Skeletal muscle satellite cell (primary cell): ENCODE results near the gene UNC13D.
A peak's percentile ranks its signal among the peaks of the same experiment; 100 is the strongest.

Experiments
- H3K27me3 ChIP-seq: 2 replicates; pipeline ENCODE4 v1.7.0; 2013; ENCODE audit warnings: low read length; ENCODE audit not compliant: control insufficient read depth, insufficient read depth
- H3K36me3 ChIP-seq: 2 replicates; pipeline ENCODE4 v1.7.0; 2013; ENCODE audit warnings: mild to moderate bottlenecking, control low read depth, low read length; ENCODE audit not compliant: insufficient read depth
- H3K4me1 ChIP-seq: 2 replicates; pipeline ENCODE4 v1.7.0; 2013; ENCODE audit warnings: low read length; ENCODE audit not compliant: control insufficient read depth, insufficient read depth
- H3K4me2 ChIP-seq: 2 replicates; pipeline ENCODE4 v1.7.0; 2013; ENCODE audit warnings: mild to moderate bottlenecking, low read length
- H3K4me3 ChIP-seq: 2 replicates; pipeline ENCODE4 v1.7.0; 2013; ENCODE audit warnings: low read length
- H3K9ac ChIP-seq: 2 replicates; pipeline ENCODE4 v1.7.0; 2013; ENCODE audit warnings: mild to moderate bottlenecking, low read depth, low read length, moderate library complexity
- H3K9me3 ChIP-seq: replicated peaks from 2 replicates; pipeline ENCODE4 v1.7.0; 2013; ENCODE audit warnings: mild to moderate bottlenecking, control low read depth, low read length

UNC13D gene

DNA sequence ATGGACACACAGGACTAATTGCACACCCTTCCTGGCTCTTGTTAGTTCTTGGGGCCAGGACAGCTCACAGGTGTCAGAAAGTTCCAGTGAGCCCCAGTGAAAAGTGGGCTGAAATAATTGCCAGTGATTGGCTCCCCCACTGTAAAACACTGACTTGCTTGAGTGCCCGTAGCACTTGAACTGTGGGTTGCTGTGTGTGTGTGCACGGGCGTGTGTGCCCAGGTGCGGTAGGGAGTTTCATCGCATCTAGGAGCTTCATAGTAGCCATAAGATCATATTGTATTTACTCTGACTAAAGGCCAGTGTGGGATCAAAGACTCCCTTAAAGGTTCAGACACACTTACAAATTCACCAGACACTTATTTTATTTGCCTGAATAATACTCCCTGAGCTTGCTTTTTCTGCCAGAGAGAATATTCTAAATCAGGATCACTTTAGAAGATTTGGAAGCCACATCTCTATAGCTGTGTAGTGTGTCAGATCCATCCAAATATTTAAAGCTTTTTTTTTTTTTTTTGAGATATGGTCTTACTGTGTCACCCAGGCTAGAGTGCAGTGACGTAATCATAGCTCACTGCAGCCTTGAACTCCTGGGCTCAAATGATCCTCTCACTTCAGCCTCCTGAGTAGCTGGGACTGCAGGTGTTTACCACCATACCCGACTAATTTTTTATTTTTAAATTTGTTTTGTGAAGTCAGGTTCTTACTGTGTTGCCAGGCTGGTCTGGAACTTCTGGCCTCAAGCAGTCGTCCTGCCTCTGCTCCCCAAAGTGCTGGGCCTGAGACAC lies 48.2 kb downstream of the UNC13D start:
- no peaks in the 10 kb centered on the region for H3K9me3 ChIP-seq
- H3K4me3 ChIP-seq, result no peak overlapping the region
- peaks cover 26% of the 10 kb centered on the region for H3K36me3 ChIP-seq
- H3K4me2 ChIP-seq, result no peak overlapping the region
- no peak overlapping the region for H3K9ac ChIP-seq
- H3K4me1 ChIP-seq, result peaks cover 12% of the 10 kb centered on the region
- no peaks in the 10 kb centered on the region for H3K27me3 ChIP-seq

DNA sequence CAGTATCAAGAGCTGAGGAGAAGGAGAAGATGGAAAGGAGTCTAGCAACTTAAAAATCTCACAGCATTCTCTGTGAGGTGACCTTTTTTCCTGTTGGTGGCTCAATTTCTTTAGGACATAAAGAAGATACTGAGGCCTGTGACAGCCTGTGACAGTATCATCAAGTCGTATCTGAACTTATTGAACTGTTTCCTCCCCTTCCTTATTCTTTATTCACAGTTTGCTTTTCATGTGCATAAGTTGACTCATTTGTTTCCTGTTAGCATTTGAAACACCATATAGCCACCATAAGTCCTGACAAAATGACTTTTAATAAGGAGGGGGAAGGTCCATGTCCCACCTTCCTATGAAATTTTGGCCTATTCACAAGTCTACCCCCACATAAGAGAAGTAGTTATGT lies 50.7 kb downstream of the UNC13D start:
- Histone ChIP-seq H3K4me1 (peaks cover 12% of the 10 kb centered on the region), H3K27me3 (no peaks in the 10 kb centered on the region), H3K4me2 (no peak overlapping the region), H3K4me3 (no peak overlapping the region), H3K36me3 (peaks cover 19% of the 10 kb centered on the region), H3K9me3 (no peaks in the 10 kb centered on the region), H3K9ac (no peak overlapping the region)

DNA sequence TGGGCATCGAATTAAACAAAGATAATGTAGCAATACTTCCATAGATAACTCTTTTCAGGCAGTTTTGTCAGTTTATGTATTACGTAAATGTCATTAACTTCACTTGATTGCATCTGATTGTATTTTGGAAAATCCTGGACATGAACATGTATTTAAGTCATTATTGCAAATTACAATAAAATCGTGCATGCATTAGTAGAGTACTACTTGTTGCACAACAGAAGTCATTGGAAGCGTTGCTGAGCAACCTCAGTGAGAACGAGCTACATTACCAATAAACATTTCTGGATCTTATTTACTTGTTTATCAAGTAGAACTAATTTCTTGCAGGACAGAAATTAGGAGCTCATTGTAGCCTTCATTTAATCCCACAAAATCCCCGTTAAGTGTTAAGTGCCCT lies 53.0 kb downstream of the UNC13D start:
- no peak overlapping the region for H3K9ac ChIP-seq
- H3K4me1 ChIP-seq, result peaks cover 22% of the 10 kb centered on the region

DNA sequence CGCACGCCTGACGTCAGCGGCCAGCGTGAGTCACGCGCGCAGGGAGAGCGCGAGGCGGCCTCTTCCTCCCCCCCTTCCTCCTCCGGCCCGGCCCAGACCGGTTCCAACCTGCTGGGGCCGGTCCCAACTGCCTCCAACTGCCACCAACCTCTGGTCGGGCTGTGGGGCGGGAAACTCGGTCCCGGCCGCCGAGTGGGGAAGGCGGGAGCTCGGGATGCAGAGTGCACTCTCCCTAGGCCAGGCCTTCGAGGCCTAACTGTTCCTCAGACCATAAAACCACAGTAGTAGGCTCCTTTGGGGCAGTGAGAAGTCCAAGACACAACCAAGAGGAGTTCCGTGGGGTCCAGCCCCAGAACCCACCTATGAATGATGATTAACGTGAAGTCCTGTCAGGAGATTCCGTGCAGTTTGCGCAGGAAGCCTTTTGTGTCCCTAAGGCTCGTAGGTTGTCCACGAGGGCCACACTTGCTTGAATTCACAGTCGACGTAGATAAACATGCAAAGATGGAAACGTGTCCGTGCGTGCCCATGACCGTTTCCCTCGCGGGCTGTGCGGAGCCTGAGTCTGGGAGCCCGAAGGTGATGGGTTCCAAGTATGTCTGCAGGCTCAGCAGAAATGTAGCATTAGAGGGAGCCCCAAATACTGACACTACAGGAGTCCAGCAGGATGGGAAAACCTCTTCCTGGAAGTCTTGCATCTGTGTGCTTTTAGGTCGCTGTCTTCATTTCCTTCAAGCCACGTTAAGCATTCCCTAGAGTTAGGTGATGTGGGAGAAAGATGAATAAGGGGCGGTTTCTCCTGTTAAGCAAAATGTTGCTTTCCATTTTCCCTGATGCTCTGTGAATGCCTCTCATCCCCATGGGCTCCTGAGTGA lies 59.0 kb downstream of the UNC13D start:
- Histone ChIP-seq H3K9me3 (no peaks in the 10 kb centered on the region), H3K4me1 (peaks cover 37% of the 10 kb centered on the region), H3K9ac (peak overlapping the region; percentile 92), H3K4me3 (peak overlapping the region; percentile 75), H3K36me3 (no peaks in the 10 kb centered on the region), H3K27me3 (no peaks in the 10 kb centered on the region), H3K4me2 (peak overlapping the region; percentile 90)

More for the DNA sequence above, 53.0 kb downstream of the UNC13D start:
- Histone ChIP-seq H3K36me3 (peaks cover 13% of the 10 kb centered on the region), H3K4me2 (no peak overlapping the region), H3K4me3 (no peak overlapping the region), H3K27me3 (no peaks in the 10 kb centered on the region), H3K9me3 (no peaks in the 10 kb centered on the region)

DNA sequence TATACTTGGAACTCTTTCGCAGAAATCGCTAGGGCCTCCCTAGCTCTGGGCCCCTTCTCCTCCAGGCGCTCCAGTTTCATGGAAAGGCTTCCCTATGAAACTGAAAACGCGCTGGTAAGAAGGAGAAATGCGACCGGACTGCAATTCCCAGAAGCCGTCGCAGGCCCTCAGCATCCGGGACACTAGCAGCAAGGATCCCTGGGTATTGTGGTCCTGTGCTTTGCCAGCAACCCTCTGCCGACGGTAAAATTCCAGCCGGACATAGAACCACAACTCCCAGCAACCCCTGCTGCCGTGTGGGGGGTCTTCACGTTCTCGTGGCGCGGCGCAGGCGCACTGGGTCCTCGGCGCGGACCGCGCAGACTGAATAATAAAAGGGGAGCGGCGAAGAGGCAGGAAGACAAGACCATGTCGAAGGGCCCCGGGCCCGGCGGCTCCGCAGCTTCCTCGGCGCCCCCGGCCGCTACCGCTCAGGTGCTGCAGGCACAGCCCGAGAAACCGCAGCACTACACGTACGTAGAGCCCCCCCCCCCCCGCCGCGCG lies 59.7 kb downstream of the UNC13D start, which contains the start of gene UNK:
UNK (plus strand) TSS at position 334 of the 543 bp plus-strand sequence; CDS start at position 409, 75 bp downstream.
- Histone ChIP-seq H3K4me3 (peak within 1 kb of the TSS; percentile 75), H3K36me3 (no peaks in the 10 kb centered on the region), H3K4me2 (peak within 1 kb of the TSS; percentile 90), H3K27me3 (no peaks in the 10 kb centered on the region), H3K9me3 (no peaks in the 10 kb centered on the region), H3K9ac (peak within 1 kb of the TSS; percentile 92), H3K4me1 (peaks cover 37% of the 10 kb centered on the region)

DNA sequence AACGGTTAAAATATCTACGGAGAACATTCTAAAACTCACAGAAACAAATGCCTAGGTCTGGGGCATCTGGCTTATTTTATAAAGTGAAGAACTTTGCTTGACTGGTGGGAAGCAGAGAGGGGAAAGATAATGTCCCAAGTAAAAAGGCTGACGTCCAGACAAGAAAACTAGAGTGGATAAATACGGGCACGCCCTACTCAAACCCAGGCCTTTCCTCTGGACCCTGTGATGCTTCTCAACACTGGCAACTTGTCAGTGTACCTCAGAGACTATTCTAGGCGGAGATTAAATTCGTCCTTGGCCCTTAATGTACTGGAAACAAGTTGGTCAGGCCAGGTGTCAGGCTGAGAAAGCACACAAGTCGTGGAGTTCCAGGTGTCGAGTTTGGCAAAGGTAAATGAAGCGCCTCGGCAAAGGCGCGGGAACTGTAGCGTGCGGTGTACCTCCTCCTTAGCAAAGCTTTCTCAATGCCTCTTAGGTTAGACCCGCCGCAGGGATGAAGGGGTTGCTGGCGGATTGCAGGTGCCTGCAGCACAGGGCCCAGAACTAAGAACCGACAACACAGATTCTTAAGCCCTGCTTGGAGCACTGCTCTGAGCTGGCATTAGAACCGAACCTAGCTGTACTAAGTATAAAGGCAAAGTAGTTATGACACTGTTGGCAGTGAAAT lies 60.3 kb downstream of the UNC13D start:
- Histone ChIP-seq H3K4me1 (peaks cover 37% of the 10 kb centered on the region), H3K9ac (peak overlapping the region; percentile 92)

DNA sequence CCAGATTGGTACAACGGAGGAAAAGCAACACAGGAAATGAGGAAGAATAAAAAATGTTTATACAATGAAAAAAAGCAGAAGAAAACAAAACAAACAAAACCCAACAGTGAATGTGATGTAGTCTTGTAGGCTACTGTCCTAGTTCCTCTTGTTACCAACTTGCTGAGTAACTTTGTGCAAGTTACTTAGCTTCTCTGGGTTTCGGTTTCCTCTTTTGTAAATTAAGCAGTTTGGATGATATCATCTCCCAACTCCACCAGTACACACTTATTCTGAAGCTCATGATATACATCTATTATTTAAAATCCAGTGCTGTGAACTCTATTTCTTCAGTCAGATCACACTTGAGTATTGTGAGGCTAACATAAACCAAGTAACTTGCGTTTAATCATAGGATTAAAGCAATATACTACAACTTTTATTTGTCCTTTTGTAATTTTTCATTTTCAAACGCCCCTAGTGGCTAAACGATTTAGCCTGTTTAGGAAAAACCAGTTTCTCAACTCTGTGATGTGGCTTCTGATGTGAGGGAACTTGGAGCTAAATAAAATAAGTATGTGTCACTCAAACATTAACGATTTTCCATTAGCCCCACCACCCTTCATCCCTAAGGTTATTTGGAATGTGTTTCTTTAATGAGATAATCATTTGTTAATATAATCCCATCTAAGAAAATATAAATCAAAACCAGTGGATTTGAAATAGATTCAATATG lies 61.0 kb downstream of the UNC13D start:
- peaks cover 37% of the 10 kb centered on the region for H3K4me1 ChIP-seq
- no peaks in the 10 kb centered on the region for H3K27me3 ChIP-seq
- H3K36me3 ChIP-seq, result peaks cover 8% of the 10 kb centered on the region
- no peaks in the 10 kb centered on the region for H3K9me3 ChIP-seq
- peak overlapping the region; percentile 92 for H3K9ac ChIP-seq
- H3K4me2 ChIP-seq, result peak overlapping the region; percentile 87
- H3K4me3 ChIP-seq, result peak overlapping the region; percentile 2

More for the DNA sequence above, 60.3 kb downstream of the UNC13D start:
- Histone ChIP-seq H3K4me2 (peak overlapping the region; percentile 87), H3K27me3 (no peaks in the 10 kb centered on the region), H3K9me3 (no peaks in the 10 kb centered on the region), H3K4me3 (peak overlapping the region; percentile 63), H3K36me3 (peaks cover 1% of the 10 kb centered on the region)

DNA sequence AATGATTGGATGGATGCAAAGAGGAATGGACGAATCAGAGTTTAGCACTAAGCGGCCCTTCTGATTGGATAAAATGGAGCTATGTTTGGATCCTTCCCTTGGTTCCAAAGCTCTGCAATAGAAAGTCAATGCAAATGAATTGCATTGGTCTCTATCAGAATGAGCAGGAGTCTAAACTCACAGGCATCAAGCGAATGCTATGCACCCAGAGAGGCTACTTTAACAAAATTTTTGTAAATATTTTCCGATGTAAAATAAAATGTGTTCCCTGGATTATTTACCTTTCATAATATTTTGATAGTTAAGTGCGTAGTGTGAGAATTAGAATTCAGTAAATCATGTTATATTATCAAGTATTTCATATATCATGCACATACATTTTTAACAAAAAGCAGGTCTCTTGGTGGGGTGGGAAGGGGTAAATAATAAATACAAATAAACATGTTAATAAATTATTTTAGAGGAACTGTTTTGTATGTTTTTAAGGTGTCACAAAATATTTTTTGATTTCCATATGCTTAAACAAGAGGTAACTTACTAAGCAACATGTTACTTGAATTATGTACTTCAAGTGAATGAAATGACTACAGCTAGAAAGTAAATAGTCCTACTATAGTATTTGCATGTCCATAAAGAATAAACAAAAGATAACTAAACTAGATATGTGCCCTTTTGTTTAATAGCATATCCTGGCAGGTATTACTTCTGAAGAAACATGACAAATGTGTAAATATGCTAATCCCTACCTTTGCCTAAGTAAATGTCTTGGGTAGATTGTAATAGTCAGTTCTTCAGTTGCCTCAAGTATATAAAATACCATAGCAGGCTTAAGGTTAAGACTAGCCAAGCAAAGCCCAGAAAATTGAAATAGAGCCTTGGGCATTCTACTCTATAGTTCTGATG lies 64.0 kb downstream of the UNC13D start:
- Histone ChIP-seq H3K4me3 (no peak overlapping the region), H3K4me2 (peak overlapping the region; percentile 45), H3K9ac (no peak overlapping the region), H3K36me3 (peaks cover 30% of the 10 kb centered on the region), H3K9me3 (no peaks in the 10 kb centered on the region), H3K4me1 (peaks cover 29% of the 10 kb centered on the region), H3K27me3 (no peaks in the 10 kb centered on the region)

DNA sequence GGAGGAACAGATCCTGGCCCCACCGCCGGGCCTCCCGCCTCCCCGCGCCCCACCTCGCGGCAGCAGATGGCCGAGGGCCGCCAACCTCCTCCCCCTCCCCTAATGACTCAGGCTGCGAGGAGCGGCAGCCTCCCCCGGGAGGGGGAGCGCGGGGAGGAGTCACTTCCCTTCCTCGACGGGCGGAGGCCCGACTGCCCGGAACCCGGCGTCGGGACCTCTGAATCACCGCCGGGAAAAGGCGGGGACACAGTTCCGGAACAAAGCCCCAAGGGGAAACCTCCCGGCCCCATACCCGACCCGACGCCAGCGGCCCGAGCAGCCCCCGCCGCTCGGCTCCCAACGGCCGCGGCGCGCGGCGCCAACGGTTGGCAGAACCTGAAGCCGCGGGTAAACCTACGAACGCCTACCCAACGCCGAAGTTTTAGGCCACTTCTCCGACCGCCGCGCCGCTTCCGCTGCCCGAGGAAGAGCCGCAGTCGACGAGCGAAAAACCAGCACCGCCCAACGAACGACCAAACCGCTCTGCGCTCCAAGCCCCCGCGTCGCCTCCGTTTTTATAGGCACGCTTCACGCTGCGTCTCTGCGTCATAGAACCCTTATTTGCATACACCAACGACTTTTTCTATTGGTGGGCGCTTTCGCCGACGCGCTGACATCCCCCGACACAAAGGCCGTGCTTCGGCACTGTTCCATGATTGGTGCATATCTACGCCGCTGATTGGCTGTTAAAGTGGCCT lies 64.8 kb downstream of the UNC13D start:
- Histone ChIP-seq H3K9me3 (no peaks in the 10 kb centered on the region), H3K27me3 (no peaks in the 10 kb centered on the region), H3K4me3 (peak overlapping the region; percentile 81), H3K4me1 (peaks cover 26% of the 10 kb centered on the region), H3K4me2 (peak overlapping the region; percentile 84), H3K9ac (peak overlapping the region; percentile 98), H3K36me3 (peaks cover 30% of the 10 kb centered on the region)
